ENCODE data around the gene CLCN6. TPM values are rescaled to one million over a fixed set of nuclear protein-coding genes. Genes with fewer than 3 reads are reported as not detected.

CLCN6 gene
- total RNA-seq, 4 donors from 2014 or later = 12.8 to 23.8 (median 18.3) TPM

DNA sequence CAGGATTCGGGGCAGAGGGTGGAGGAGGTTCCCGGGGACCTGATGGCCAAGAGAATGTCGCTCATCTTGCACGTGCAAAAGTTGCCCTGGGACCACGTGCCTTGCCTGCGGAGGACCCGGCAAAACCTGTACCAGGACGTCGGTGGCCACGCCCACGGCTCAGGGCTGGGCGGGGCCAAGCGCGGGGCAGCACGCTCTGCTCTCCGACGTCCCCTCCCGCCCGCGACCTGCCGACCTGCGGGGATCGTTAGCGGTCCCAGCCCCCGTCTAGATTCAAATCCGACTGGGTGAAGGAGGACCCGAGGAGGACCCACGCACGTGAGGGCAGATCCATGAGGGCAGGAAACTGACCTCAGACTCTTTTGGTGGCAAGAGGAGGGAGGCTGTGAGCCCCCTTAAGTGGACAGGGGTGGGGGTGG, 44.0 kb upstream of the CLCN6 start, which contains the start of gene C1orf167:
Gene C1orf167, plus strand, starts transcription at position 206 of the 419 bp plus-strand sequence. CDS start 2,208 bp downstream, outside the sequence.
- Histone ChIP-seq H3K9me3 (no peaks in the 10 kb centered on the region), H3K4me1 (peaks cover 0 to 9% (median 0%) of the 10 kb centered on the region in 3 donors), H3K27me3 (peaks cover 67% of the 10 kb centered on the region), H3K4me3 (peak within 1 kb of the TSS in 1 of 2 donors; percentile 12), H3K27ac (no peak within 1 kb of the TSS), H3K36me3 (no peaks in the 10 kb centered on the region)
- TF ChIP-seq POLR2A (IDR thresholded peaks at IDR 0.05) = no peak
- no peak for TF ChIP-seq EP300 (IDR thresholded peaks at IDR 0.05)
- no peak for TF ChIP-seq CTCF (IDR thresholded peaks at IDR 0.05)
- TF ChIP-seq POLR2AphosphoS5 (IDR thresholded peaks at IDR 0.05) = no peak
- no CpG with 5 or more reads among the region's 29 CpGs for WGBS, 2 donors (ENCODE audit: low coverage in 1 of 2)
- no peak for ATAC-seq

DNA sequence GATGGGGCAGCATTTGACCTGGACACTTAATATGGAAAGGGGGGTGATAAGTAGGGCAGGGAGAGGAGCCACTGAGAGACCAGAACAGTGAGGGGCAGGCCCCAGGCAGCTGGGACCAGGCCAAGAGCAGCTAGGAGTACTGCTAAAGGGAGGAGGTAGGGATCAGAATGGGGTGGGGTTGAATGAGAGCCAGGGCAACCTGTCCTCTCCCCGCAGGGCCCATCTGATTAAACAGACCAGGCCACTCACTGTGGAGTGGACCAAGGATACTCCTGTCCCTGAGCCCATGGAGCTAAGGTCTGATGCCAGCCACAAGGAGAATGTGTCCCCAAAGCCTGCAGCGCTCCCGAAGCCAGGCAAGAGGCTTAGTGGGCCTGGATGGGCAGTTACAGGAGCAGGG, 41.9 kb upstream of the CLCN6 start:
- no peaks in the 10 kb centered on the region for H3K36me3 ChIP-seq
- peaks cover 58% of the 10 kb centered on the region for H3K27me3 ChIP-seq
- no CpG with 5 or more reads among the region's 3 CpGs for WGBS, 2 donors (ENCODE audit: low coverage in 1 of 2)
- no peak for ATAC-seq
- no peaks in the 10 kb centered on the region for H3K9me3 ChIP-seq
- H3K4me1 ChIP-seq = peaks cover 0 to 9% (median 0%) of the 10 kb centered on the region in 3 donors
- H3K27ac ChIP-seq = no peak overlapping the region
- no peak overlapping the region for H3K4me3 ChIP-seq
- TF ChIP-seq EP300 (IDR thresholded peaks at IDR 0.05) = no peak
- TF ChIP-seq CTCF (IDR thresholded peaks at IDR 0.05) = no peak
- no peak for TF ChIP-seq POLR2AphosphoS5 (IDR thresholded peaks at IDR 0.05)
- TF ChIP-seq POLR2A (IDR thresholded peaks at IDR 0.05) = no peak

- Histone ChIP-seq H3K4me3 (no peak overlapping the region), H3K9me3 (no peaks in the 10 kb centered on the region), H3K27me3 (peaks cover 58% of the 10 kb centered on the region), H3K36me3 (no peaks in the 10 kb centered on the region), H3K27ac (no peak overlapping the region), H3K4me1 (peaks cover 0 to 9% (median 0%) of the 10 kb centered on the region in 3 donors)
- TF ChIP-seq POLR2AphosphoS5 (IDR thresholded peaks at IDR 0.05) = no peak
- TF ChIP-seq CTCF (IDR thresholded peaks at IDR 0.05) = no peak
- TF ChIP-seq EP300 (IDR thresholded peaks at IDR 0.05) = no peak
- TF ChIP-seq POLR2A (IDR thresholded peaks at IDR 0.05) = no peak
- no peak for ATAC-seq
- WGBS, 2 donors (ENCODE audit: low coverage in 1 of 2) = 85 to 100% methylated on average over 3 to 5 of the region's 7 CpGs
Observed at GRCh38 chr1:11764519-11764918, 41.5 kb upstream of the CLCN6 start.

DNA sequence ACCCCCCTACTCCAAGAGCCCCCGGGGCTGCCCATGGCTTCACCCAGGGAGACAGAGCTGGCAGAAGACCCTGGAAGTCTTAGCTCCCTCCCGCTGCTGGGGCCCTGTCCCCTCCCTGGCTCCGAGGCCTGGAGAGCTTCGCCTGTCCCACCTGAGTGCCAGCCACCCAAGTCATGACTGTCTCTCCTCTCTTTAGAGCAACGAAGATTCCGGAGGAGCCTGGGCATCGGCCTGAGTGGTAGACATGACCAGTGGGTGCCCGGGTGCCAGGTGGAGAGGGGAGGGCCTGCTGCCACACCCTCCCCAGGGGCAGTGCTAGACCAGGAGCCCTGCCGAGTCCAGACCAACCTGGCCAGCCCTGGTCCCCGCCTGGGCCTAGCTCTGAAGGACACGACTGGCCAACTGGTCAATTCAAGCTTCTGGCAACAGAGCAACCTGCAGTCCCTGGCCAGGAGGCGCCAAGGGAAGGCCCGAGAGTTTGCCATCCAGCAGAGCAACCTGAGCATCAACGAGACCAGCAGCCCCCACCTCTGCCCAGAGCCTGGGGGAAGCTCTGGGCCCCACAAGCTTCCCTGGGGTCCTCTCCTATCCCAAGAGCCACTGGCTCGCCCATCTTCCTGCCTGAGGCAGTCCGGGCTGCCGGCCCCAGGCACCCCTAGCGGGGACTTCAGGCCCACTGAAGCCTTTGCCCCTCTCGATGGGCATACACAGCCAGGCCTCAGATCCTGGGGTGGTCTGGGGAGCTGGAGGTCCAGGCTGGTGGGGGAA, 40.1 kb upstream of the CLCN6 start:
- H3K27ac ChIP-seq = no peak overlapping the region
- TF ChIP-seq POLR2AphosphoS5 (IDR thresholded peaks at IDR 0.05) = no peak
- no peak for TF ChIP-seq POLR2A (IDR thresholded peaks at IDR 0.05)
- no peak for TF ChIP-seq CTCF (IDR thresholded peaks at IDR 0.05)
- no peak for TF ChIP-seq EP300 (IDR thresholded peaks at IDR 0.05)
- H3K9me3 ChIP-seq = no peaks in the 10 kb centered on the region
- H3K4me3 ChIP-seq = no peak overlapping the region
- H3K27me3 ChIP-seq = peaks cover 58% of the 10 kb centered on the region
- WGBS, 2 donors (ENCODE audit: low coverage in 1 of 2) = 61% methylated on average over 2 of the region's 19 CpGs; no CpG with 5 or more reads in 1 of the 2 donors
- no peaks in the 10 kb centered on the region for H3K36me3 ChIP-seq
- ATAC-seq = no peak
- peaks cover 0 to 9% (median 0%) of the 10 kb centered on the region in 3 donors for H3K4me1 ChIP-seq

GRCh38 chr1:11766429-11766776, 39.6 kb upstream of the CLCN6 start:
- no peaks in the 10 kb centered on the region for H3K36me3 ChIP-seq
- H3K4me1 ChIP-seq = peaks cover 0 to 9% (median 0%) of the 10 kb centered on the region in 3 donors
- H3K27ac ChIP-seq = no peak overlapping the region
- TF ChIP-seq POLR2AphosphoS5 (IDR thresholded peaks at IDR 0.05) = no peak
- no peak for TF ChIP-seq EP300 (IDR thresholded peaks at IDR 0.05)
- no peak for TF ChIP-seq CTCF (IDR thresholded peaks at IDR 0.05)
- no peak for TF ChIP-seq POLR2A (IDR thresholded peaks at IDR 0.05)
- ATAC-seq = no peak
- 60% methylated on average over 3 of the region's 14 CpGs; no CpG with 5 or more reads in 1 of the 2 donors for WGBS, 2 donors (ENCODE audit: low coverage in 1 of 2)
- no peak overlapping the region for H3K4me3 ChIP-seq
- H3K9me3 ChIP-seq = no peaks in the 10 kb centered on the region
- peaks cover 56% of the 10 kb centered on the region for H3K27me3 ChIP-seq
